RPMI8226 (cell line): ENCODE measurements around the gene TMEM183A.
A peak's percentile ranks its signal among the peaks of the same experiment; 100 is the strongest.
"Not testable (repeated sequence)": the region's sequence is repeated elsewhere in the genome, so short reads cannot be mapped to it uniquely, and the experiment has no call there.

Source experiments
- DNase-seq: peaks from one replicate; pipeline ENCODE4 v3.0.0-alpha.2; 2015

Gene TMEM183A

GRCh38 chr1:202987922-202988583, 19.1 kb upstream of the TMEM183A start:
- DNase-seq: no peak

DNA sequence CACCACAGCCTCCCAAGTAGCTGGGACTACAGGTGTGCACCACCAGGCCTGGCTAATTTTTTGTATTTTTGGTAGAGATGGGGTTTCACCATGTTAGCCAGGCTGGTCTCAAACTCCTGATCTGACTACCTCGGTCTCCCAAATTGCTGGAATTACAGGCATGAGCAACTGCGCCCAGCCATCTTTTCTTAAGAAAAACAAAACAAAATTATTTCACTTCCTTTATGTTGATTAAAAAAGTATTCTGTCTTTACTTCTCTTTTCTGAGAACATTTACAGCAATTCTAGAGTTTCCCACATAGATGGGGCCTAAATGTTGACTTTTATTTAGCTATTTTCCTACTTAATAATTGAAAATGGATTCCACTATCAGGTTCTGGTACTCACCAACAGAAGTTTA, 17.3 kb upstream of the TMEM183A start:
- no peak for DNase-seq

DNA sequence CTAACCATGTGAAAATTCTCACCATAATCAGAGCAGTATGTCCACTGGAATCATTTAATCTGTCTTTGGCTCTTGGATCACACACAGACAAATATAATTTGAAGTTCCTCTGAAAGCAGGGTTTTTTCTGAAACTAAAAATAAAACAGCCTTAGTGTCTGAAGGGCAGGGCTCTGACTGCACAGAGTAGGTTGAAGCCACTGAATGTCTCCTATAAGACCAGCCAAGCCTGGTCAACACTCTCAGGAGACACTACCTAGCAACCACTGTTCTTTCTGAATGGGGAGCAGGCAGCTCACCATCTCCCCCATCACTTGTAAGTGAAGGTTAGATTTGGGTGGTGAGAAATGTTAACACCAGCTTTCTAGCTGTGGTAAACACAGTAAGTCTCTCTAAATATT, 16.1 kb upstream of the TMEM183A start:
- DNase-seq: no peak

GRCh38 chr1:202994756-202995155, 12.4 kb upstream of the TMEM183A start:
- DNase-seq: no peak

- DNase-seq: peak; percentile 77
These were observed 8.1 kb upstream of the TMEM183A start for GRCh38 chr1:202998836-202999750.

GRCh38 chr1:203000217-203000944, 6.8 kb upstream of the TMEM183A start:
- no peak for DNase-seq

DNA sequence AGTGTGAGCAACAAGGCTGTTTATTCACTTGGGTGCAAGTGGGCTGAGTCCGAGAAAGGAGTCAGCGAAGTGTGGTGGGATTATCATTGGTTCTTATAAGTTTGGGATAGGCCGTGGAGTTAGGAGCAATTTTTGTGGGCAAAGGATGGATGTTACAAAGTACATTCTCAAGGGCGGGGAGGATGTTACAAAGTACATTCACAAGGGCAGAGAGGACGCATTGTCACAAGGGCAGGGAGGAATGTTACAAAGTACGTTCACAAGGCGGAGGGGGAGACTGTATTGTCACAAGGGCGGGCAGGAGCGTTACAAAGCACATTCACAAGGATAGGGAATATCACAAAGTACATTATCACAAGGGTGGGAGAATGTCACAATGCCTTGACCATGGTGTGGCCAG, 5.2 kb upstream of the TMEM183A start:
- DNase-seq: no peak

DNA sequence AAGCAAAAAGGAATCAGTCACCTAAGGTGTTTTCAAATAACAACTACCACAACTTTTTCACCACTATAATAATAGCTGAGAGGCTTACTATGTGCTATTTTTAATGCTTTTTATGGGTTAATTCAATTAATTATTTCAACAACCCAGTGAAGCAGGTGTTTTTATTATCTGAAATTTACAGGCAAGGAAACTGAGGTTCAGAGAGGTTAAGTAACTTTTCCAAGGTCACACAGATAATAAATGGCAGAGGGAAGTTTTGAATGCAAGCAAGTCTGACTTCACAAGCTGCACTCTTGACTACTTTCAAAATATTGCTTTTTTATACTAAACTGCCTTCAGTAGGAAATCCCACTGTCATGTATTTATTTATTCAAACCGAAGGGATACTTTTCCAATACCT, 4.2 kb upstream of the TMEM183A start:
- DNase-seq: no peak

DNA sequence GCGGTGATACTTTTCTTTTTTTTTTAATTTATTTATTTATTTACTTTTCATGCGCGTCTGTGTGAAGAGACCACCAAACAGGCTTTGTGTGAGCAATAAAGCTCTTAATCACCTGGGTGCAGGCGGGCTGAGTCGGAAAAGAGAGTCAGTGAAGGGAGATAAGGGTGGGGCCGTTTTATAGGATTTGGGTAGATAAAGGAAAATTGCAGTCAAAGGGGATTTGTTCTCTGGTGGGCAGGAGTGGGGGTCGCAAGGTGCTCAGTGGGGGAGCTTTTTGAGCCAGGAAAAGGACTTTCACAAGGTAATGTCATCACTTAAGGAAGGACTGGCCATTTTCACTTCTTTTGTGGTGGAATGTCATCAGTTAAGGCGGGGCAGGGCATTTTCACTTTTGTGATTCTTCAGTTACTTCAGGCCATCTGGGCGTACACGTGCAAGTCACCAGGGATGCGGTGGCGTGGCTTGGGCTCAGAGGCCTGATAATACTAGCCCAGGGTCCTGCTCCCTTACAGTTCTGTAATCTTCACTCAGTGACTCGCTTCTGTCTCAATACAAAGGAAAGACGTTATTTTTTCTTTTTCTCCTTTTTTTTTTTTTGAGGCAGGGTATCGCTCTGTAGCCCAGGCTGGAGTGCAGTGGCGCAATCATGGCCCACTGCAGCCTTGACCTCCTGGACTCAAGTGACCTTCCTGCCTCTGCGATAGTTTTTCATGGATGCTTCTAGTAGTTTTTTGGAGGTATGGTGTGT, 1.6 kb upstream of the TMEM183A start:
- not testable (repeated sequence) for DNase-seq

GRCh38 chr1:203009185-203009584, 2.0 kb downstream of the TMEM183A start:
- DNase-seq: no peak

GRCh38 chr1:203011582-203011981, 4.4 kb downstream of the TMEM183A start:
- DNase-seq: no peak

DNA sequence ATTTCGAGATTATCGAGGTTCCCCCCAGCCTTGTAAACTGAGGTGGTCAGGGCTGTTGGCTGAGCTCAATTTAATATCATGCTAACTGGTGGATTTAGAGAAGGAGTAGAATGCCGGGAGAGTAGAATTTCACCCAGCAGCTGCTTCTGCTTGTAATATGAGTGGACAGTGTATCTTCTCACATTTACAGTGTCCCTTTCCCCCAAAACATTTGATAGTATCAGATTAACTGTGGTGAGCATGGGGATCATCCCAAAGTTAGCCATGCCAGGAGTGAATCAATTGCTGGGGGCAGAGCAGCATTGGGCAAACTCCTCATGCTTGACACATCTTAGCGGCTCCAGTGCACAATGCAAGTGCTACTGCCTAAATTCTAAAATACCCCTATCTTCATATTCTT, 9.9 kb downstream of the TMEM183A start:
- DNase-seq: no peak

DNA sequence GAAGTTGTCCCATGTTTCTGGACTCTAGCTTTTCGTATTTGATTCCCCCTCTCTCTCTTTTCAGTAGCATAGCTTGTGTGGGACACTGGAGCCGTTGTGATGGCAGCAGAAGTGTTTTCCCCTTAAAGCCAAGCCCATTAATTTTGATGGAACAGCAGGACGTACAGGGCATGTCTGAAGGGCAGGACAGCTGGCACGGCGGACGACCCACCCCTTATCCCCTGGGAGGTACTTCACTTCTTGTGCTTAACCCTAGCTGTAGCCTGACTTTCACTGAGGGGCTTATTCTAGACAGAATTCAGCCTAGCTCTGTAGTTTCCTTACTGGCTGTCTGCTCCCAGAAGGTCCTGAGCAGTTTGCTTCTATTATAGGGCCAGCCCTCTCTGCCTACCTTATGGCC, 10.5 kb downstream of the TMEM183A start:
- DNase-seq: no peak

- DNase-seq: not testable (repeated sequence)
These were observed 15.7 kb downstream of the TMEM183A start for GRCh38 chr1:203022855-203023254.

DNA sequence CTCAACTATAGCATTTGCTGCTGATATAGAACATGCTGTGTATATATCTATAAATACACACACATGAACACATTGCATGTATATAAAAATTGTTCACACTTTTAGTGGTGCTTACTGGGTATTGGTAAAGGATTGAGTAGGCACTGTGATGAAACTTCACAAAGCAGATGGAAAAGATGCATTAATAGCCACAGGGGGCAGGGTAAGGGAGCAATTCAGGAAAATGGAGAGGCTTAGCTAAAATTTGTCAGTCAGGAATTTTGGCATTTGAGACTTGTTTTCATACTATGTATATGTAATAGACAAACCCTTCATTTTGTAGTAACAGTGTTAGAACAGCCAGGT, 18.5 kb downstream of the TMEM183A start:
- DNase-seq: no peak

- DNase-seq: peak; percentile 94
These were observed 19.0 kb downstream of the TMEM183A start, which contains the start of gene PPFIA4 for GRCh38 chr1:203026031-203026665. Gene PPFIA4, plus strand, starts transcription at chr1:203026491. Its CDS starts 12,518 bp downstream, at chr1:203039009.

DNA sequence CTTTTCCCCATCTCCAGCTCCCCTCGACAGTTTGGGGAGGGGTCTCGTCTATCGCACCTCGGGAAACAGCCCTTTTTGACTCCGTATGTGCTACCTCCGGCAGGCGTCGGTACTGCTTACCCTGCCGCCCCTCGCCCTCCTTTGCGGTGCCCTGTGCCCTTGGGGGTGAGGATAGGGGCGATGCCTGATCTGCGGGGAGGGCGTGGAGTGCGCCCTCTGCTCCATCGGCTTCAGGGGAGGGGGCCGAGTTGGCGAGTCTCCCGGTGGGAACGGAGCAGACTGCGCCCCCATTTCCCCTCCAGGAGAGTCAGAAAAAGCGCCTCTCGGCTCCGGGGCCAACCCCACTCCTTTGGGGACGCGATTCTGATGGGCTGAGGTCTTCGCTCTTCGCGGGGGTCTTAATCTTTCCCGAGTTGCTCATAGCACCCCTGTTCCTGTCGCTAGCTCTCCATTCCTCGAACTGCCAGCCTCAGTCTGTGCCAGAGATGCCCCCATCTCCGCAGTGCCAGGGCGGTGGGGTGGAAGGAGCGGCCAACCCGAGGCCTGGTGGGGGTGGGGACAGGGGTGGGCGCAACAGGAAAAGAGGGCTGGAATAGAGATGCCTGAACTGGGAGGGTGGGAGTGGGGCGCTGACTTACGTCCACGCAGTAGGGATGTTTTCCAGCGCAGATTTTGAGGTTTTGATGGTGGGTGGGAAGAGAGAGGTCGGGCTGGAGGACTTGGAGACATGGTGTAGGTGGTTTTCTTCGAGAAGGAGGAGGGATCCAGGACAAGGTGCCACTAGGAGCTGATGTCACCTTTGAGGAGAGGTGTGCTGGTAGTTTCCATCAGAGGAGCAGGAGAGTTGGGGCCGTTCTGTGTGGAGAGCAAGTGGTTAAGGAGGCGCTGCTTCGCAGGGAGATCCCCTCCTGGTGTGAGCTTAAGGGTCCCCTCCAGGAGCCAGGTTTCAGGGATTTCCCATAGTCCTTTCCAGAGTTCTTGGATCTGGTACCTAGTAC, 19.8 kb downstream of the TMEM183A start:
- DNase-seq: no peak

- DNase-seq: no peak
These were observed 21.1 kb downstream of the TMEM183A start for GRCh38 chr1:203028067-203028783.

GRCh38 chr1:203028784-203029553, 21.8 kb downstream of the TMEM183A start:
- DNase-seq: no peak
